ENCODE data around the gene AK2. TPM values are rescaled to one million over a fixed set of nuclear protein-coding genes. Genes with fewer than 3 reads are reported as not detected.

AK2 gene
- total RNA-seq, 6 donors from 2014 or later, result 90.1 to 123 (median 115) TPM

- peak within 1 kb of the TSS; percentile 89 to 99 (median 98) for H3K27ac ChIP-seq
- 3 to 14% methylated on average over 4 to 20 of the region's 83 CpGs for WGBS, 2 donors
- H3K4me3 ChIP-seq, result peak within 1 kb of the TSS; percentile 88 to 99 (median 96)
- H3K9me3 ChIP-seq, result peaks cover 0 to 3% (median 0%) of the 10 kb centered on the region in 4 donors
- DNase-seq (peak; percentile 98 to 99), ATAC-seq (ENCODE audit: low FRiP score in 2 of 2) (peak; percentile 98 to 99)
- peak in 1 of 4 donors; percentile 43 for TF ChIP-seq EP300 (IDR thresholded peaks at IDR 0.05)
- TF ChIP-seq CTCF (IDR thresholded peaks at IDR 0.05), result peak in 4 of 6 experiments; percentile 53 to 75 (median 62)
- TF ChIP-seq POLR2A (IDR thresholded peaks at IDR 0.05), result peak; percentile 80 to 100 (median 99)
- TF ChIP-seq POLR2AphosphoS5 (IDR thresholded peaks at IDR 0.05), result peak; percentile 97 to 100
- no peaks in the 10 kb centered on the region for H3K36me3 ChIP-seq
- no peaks in the 10 kb centered on the region for H3K27me3 ChIP-seq
- H3K4me1 ChIP-seq, result peaks cover 22 to 37% (median 28%) of the 10 kb centered on the region in 4 donors
These were observed 72.0 kb downstream of the AK2 start, which contains the start of gene RNF19B for GRCh38 chr1:32964461-32965250. TSS of gene RNF19B (minus strand) at chr1:32964809. CDS start at chr1:32964685, 124 bp downstream.

- peak; percentile 74 to 92 for DNase-seq
- H3K9me3 ChIP-seq, result peaks cover 0 to 3% (median 0%) of the 10 kb centered on the region in 4 donors
- no peaks in the 10 kb centered on the region for H3K36me3 ChIP-seq
- H3K4me3 ChIP-seq, result peak overlapping the region; percentile 88 to 99 (median 96)
- peaks cover 22 to 41% (median 27%) of the 10 kb centered on the region in 4 donors for H3K4me1 ChIP-seq
- H3K27ac ChIP-seq, result peak overlapping the region; percentile 89 to 99 (median 98)
- WGBS, 2 donors, result 0 to 3% methylated on average over 7 to 9 of the region's 78 CpGs
- peak; percentile 65 to 68 for ATAC-seq (ENCODE audit: low FRiP score in 2 of 2)
- H3K27me3 ChIP-seq, result no peaks in the 10 kb centered on the region
- TF ChIP-seq CTCF (IDR thresholded peaks at IDR 0.05), result peak in 5 of 6 experiments; percentile 10 to 49 (median 22)
- TF ChIP-seq POLR2AphosphoS5 (IDR thresholded peaks at IDR 0.05), result peak in 1 of 2 donors; percentile 29
- no peak for TF ChIP-seq EP300 (IDR thresholded peaks at IDR 0.05)
- peak in 1 of 4 donors; percentile 40 for TF ChIP-seq POLR2A (IDR thresholded peaks at IDR 0.05)
These were observed 72.8 kb downstream of the AK2 start for GRCh38 chr1:32963746-32964460.

- peak overlapping the region; percentile 61 to 99 (median 93) for H3K27ac ChIP-seq
- H3K27me3 ChIP-seq, result no peaks in the 10 kb centered on the region
- DNase-seq, result no peak
- peaks cover 22 to 47% (median 27%) of the 10 kb centered on the region in 4 donors for H3K4me1 ChIP-seq
- H3K4me3 ChIP-seq, result peak overlapping the region; percentile 88 to 99 (median 96)
- 29 to 33% methylated on average over 6 of the region's 6 CpGs for WGBS, 2 donors
- TF ChIP-seq POLR2A (IDR thresholded peaks at IDR 0.05) (no peak), EP300 (IDR thresholded peaks at IDR 0.05) (no peak), POLR2AphosphoS5 (IDR thresholded peaks at IDR 0.05) (no peak), CTCF (IDR thresholded peaks at IDR 0.05) (no peak)
- ATAC-seq (ENCODE audit: low FRiP score in 2 of 2), result no peak
- peaks cover 0 to 3% (median 0%) of the 10 kb centered on the region in 4 donors for H3K9me3 ChIP-seq
- H3K36me3 ChIP-seq, result no peaks in the 10 kb centered on the region
These were observed 74.3 kb downstream of the AK2 start for GRCh38 chr1:32962248-32962896.

- TF ChIP-seq POLR2A (IDR thresholded peaks at IDR 0.05) (no peak), POLR2AphosphoS5 (IDR thresholded peaks at IDR 0.05) (no peak), EP300 (IDR thresholded peaks at IDR 0.05) (no peak), CTCF (IDR thresholded peaks at IDR 0.05) (no peak)
- peaks cover 22 to 48% (median 27%) of the 10 kb centered on the region in 4 donors for H3K4me1 ChIP-seq
- 61 to 69% methylated on average over 8 of the region's 8 CpGs for WGBS, 2 donors
- ATAC-seq (ENCODE audit: low FRiP score in 2 of 2) (no peak), DNase-seq (no peak)
- peak overlapping the region in 2 of 4 donors; percentile 7 to 15 for H3K27ac ChIP-seq
- H3K4me3 ChIP-seq, result peak overlapping the region in 1 of 4 donors; percentile 99
- H3K9me3 ChIP-seq, result peaks cover 0 to 3% (median 0%) of the 10 kb centered on the region in 4 donors
- no peaks in the 10 kb centered on the region for H3K36me3 ChIP-seq
- no peaks in the 10 kb centered on the region for H3K27me3 ChIP-seq
These were observed 75.8 kb downstream of the AK2 start for GRCh38 chr1:32960819-32961355.

Measured in upper lobe of left lung (tissue), 6 donors.